Measurements from ENCODE around the gene EPAS1. TPM values are rescaled to one million over a fixed set of nuclear protein-coding genes. Genes with fewer than 3 reads are reported as not detected.

Gene EPAS1
- total RNA-seq, 1 donor from 2014 or later, result not detected

DNA sequence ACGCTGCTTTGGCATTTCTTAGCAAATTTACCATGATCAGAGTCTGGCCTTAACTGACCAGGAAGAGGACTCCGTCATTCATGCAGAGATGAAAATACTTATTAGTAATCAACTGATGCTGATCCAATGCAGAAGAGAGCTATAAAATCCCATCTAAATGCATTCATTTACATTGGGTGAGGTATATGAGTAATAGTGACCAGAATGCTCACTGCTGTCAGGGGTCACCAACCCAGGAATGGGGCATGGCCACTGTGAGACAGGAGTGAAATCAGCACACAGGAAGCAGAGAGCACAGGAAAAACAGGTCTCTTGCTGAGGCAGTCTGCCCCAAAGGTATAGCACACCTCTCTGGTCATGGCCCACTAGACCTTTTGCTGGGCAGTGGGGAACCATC, 114.0 kb downstream of the EPAS1 start:
- no peak for DNase-seq
- Mint-ChIP-seq H3K27ac (ENCODE audit: unreplicated experiment) (no peak overlapping the region), H3K4me3 (ENCODE audit: unreplicated experiment) (no peak overlapping the region), H3K36me3 (ENCODE audit: unreplicated experiment) (no peaks in the 10 kb centered on the region), H3K27me3 (ENCODE audit: unreplicated experiment) (no peaks in the 10 kb centered on the region), H3K4me1 (ENCODE audit: low read depth, unreplicated experiment) (no peaks in the 10 kb centered on the region), H3K9me3 (ENCODE audit: unreplicated experiment) (peaks cover 1% of the 10 kb centered on the region)
- TF ChIP-seq, protein P1, sequence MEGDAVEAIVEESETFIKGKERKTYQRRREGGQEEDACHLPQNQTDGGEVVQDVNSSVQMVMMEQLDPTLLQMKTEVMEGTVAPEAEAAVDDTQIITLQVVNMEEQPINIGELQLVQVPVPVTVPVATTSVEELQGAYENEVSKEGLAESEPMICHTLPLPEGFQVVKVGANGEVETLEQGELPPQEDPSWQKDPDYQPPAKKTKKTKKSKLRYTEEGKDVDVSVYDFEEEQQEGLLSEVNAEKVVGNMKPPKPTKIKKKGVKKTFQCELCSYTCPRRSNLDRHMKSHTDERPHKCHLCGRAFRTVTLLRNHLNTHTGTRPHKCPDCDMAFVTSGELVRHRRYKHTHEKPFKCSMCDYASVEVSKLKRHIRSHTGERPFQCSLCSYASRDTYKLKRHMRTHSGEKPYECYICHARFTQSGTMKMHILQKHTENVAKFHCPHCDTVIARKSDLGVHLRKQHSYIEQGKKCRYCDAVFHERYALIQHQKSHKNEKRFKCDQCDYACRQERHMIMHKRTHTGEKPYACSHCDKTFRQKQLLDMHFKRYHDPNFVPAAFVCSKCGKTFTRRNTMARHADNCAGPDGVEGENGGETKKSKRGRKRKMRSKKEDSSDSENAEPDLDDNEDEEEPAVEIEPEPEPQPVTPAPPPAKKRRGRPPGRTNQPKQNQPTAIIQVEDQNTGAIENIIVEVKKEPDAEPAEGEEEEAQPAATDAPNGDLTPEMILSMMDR (IDR thresholded peaks at IDR 0.05; ENCODE audit: partially characterized antibody, unreplicated experiment), result no peak

DNA sequence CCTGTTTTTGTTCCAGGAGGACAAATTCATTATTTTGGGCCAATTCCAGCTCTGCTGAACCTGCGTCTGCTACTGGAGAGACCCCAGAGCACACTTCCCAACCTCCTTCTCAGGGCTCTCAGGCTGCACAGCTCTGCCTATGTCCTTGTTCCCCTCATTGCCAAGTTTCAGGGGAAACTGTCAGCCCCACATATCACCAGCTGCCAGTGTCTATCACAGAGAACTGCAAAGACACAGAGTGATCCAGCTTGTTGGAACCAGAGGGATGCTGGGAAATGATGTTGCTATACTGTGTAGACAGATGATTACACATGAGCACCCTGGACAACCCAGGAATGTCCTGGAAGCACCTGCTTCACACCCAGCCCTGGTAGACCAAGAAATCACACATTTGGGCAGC, 114.8 kb downstream of the EPAS1 start:
- H3K4me1 Mint-ChIP-seq (ENCODE audit: low read depth, unreplicated experiment), result no peaks in the 10 kb centered on the region
- no peak for DNase-seq
- no peaks in the 10 kb centered on the region for H3K27me3 Mint-ChIP-seq (ENCODE audit: unreplicated experiment)
- H3K4me3 Mint-ChIP-seq (ENCODE audit: unreplicated experiment), result no peak overlapping the region
- no peaks in the 10 kb centered on the region for H3K36me3 Mint-ChIP-seq (ENCODE audit: unreplicated experiment)
- peaks cover 3% of the 10 kb centered on the region for H3K9me3 Mint-ChIP-seq (ENCODE audit: unreplicated experiment)
- H3K27ac Mint-ChIP-seq (ENCODE audit: unreplicated experiment), result no peak overlapping the region
- TF ChIP-seq, protein P1 (IDR thresholded peaks at IDR 0.05; ENCODE audit: partially characterized antibody, unreplicated experiment), result no peak

DNA sequence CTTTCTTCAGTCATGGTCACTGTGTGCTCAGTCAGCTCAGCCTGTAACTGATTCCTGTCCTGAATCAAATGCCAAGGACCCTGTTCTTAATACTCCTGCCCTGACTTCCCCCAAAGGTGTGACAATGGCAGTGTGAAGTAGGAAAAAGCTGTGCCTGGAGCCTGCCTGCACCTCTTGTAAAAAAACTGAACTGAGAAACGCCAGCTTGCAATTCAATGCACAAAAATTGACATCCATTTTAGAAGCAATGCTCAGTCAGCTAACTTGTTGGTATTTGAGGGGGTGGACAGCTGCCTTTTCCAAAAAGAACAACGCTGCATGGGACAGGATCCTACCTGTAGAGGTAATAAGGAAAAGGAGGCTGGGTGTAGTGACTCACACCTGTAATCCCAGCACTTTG, 115.9 kb downstream of the EPAS1 start:
- Mint-ChIP-seq H3K9me3 (ENCODE audit: unreplicated experiment) (peaks cover 10% of the 10 kb centered on the region), H3K27me3 (ENCODE audit: unreplicated experiment) (no peaks in the 10 kb centered on the region), H3K4me3 (ENCODE audit: unreplicated experiment) (no peak overlapping the region), H3K36me3 (ENCODE audit: unreplicated experiment) (peaks cover 7% of the 10 kb centered on the region), H3K27ac (ENCODE audit: unreplicated experiment) (no peak overlapping the region), H3K4me1 (ENCODE audit: low read depth, unreplicated experiment) (no peaks in the 10 kb centered on the region)
- no peak for DNase-seq
- TF ChIP-seq, protein P1 (IDR thresholded peaks at IDR 0.05; ENCODE audit: partially characterized antibody, unreplicated experiment), result no peak

DNA sequence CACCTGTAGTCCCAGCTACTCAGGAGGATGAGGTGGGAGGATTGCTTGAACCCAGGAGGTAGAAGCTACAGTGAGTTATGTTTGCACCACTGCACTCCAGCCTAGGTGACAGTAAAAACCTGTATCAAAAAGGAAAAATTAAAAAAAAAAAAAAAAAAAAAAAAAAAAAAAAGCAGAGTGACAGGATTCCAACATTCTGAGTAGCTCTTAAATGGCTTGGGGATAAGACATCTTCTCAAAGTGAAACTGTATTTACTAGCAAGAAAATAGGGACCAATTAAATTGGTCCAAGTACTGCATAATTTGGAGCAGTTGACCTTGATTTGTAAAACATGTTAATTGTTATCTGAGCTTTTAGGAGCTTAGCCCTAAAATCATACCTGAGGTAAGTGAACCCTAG, 116.4 kb downstream of the EPAS1 start:
- H3K4me3 Mint-ChIP-seq (ENCODE audit: unreplicated experiment), result no peak overlapping the region
- H3K9me3 Mint-ChIP-seq (ENCODE audit: unreplicated experiment), result peaks cover 12% of the 10 kb centered on the region
- H3K27me3 Mint-ChIP-seq (ENCODE audit: unreplicated experiment), result no peaks in the 10 kb centered on the region
- H3K4me1 Mint-ChIP-seq (ENCODE audit: low read depth, unreplicated experiment), result no peaks in the 10 kb centered on the region
- H3K27ac Mint-ChIP-seq (ENCODE audit: unreplicated experiment), result no peak overlapping the region
- H3K36me3 Mint-ChIP-seq (ENCODE audit: unreplicated experiment), result peaks cover 11% of the 10 kb centered on the region
- no peak for DNase-seq
- TF ChIP-seq, protein P1 (IDR thresholded peaks at IDR 0.05; ENCODE audit: partially characterized antibody, unreplicated experiment), result no peak

DNA sequence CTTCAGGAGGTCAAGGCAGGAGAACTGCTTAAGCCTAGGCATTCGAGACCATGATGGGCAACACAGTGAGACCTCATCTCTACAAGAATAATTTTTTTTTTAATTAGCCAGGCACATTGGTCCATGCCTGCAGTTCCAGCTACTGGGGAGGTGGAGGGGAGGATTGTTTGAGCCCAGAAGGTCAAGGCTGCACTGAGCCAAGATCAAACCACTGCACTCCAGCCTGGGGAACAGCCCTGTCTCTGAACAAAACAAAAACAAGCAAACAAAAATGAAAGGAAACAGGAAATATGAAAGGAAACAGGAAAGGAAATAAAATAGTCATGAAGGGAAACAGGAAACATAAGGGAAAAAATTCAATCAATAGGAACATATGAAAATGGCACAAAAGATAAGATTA, 117.5 kb downstream of the EPAS1 start:
- TF ChIP-seq, protein P1 (IDR thresholded peaks at IDR 0.05; ENCODE audit: partially characterized antibody, unreplicated experiment), result no peak
- peaks cover 12% of the 10 kb centered on the region for H3K9me3 Mint-ChIP-seq (ENCODE audit: unreplicated experiment)
- no peaks in the 10 kb centered on the region for H3K4me1 Mint-ChIP-seq (ENCODE audit: low read depth, unreplicated experiment)
- H3K4me3 Mint-ChIP-seq (ENCODE audit: unreplicated experiment), result no peak overlapping the region
- H3K27me3 Mint-ChIP-seq (ENCODE audit: unreplicated experiment), result no peaks in the 10 kb centered on the region
- H3K36me3 Mint-ChIP-seq (ENCODE audit: unreplicated experiment), result peaks cover 11% of the 10 kb centered on the region
- no peak overlapping the region for H3K27ac Mint-ChIP-seq (ENCODE audit: unreplicated experiment)
- no peak for DNase-seq

Data from glutamatergic neuron (in vitro differentiated cells).